ENCODE measurements around the gene PARL. TPM values are rescaled to one million over a fixed set of nuclear protein-coding genes. Genes with fewer than 3 reads are reported as not detected.
"Not testable (repeated sequence)": the region's sequence is repeated elsewhere in the genome, so short reads cannot be mapped to it uniquely, and the experiment has no call there.

PARL gene
- total RNA-seq, 4 donors from 2014 or later = 40.8 to 57.0 (median 47.6) TPM

DNA sequence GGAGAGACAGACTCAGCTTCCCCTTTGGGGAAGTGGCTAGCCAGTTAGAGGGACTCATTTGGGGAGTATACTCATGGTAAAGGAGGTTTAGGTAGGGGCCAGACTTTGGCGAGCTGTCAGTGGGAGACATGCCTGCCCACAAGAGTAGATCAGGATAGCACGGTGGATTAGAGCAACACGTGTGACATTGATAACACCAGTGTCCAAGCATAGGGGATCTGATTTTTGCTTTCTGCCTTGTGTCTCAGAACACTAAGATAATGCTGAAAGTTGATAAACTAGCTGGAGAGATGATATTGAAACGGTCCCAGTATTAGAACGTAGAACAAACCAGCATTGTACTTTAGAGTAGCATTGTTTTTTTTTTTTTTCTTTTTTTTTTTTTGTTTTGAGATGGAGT lies 85.2 kb downstream of the PARL start:
- DNase-seq (ENCODE audit: low spot score) = no peak
- no peak for ATAC-seq (ENCODE audit: low FRiP score)
- TF ChIP-seq, protein P1, sequence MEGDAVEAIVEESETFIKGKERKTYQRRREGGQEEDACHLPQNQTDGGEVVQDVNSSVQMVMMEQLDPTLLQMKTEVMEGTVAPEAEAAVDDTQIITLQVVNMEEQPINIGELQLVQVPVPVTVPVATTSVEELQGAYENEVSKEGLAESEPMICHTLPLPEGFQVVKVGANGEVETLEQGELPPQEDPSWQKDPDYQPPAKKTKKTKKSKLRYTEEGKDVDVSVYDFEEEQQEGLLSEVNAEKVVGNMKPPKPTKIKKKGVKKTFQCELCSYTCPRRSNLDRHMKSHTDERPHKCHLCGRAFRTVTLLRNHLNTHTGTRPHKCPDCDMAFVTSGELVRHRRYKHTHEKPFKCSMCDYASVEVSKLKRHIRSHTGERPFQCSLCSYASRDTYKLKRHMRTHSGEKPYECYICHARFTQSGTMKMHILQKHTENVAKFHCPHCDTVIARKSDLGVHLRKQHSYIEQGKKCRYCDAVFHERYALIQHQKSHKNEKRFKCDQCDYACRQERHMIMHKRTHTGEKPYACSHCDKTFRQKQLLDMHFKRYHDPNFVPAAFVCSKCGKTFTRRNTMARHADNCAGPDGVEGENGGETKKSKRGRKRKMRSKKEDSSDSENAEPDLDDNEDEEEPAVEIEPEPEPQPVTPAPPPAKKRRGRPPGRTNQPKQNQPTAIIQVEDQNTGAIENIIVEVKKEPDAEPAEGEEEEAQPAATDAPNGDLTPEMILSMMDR (IDR thresholded peaks at IDR 0.05) = no peak

DNA sequence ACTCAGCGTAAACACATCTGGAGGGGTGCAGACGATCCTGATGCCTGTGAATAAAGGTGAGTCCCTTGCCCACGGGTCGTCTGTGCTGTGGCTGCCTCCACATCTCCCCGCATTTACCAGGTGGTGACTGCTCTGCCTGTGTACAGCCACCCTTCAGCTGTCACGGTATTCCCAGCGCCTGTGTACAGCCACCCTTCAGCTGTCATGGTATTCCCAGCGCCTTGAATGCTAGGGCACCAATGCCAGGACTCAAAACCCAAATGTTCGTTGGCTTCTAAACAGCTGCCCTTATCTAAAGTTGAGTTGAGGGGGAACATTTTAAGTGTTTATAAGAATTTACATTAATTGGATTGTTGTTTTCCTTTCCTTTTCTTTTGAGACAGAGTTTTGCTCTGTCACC lies 86.7 kb downstream of the PARL start:
- TF ChIP-seq, protein P1 (IDR thresholded peaks at IDR 0.05) = no peak
- no peak for ATAC-seq (ENCODE audit: low FRiP score)
- no peak for DNase-seq (ENCODE audit: low spot score)

DNA sequence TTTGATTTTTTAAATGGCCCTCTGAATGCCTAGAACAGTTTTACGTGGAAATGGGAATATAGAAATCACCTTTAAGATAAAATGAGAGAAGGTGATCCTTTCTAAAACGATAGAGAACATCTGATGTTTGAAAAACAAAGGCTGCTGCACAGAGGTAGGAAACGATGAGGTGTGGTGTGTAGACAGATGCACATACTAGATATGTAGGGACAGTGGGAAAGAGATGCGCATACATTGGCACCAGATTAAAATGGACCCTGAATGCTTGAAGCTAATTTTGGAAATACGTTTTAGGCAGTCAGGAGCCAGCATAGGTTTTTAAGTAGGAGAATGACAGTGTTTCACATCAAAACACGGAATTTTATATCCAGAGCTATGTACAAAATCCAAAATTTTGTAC lies 88.3 kb downstream of the PARL start:
- TF ChIP-seq, protein P1 (IDR thresholded peaks at IDR 0.05) = no peak
- DNase-seq (ENCODE audit: low spot score) (no peak), ATAC-seq (ENCODE audit: low FRiP score) (no peak)

DNA sequence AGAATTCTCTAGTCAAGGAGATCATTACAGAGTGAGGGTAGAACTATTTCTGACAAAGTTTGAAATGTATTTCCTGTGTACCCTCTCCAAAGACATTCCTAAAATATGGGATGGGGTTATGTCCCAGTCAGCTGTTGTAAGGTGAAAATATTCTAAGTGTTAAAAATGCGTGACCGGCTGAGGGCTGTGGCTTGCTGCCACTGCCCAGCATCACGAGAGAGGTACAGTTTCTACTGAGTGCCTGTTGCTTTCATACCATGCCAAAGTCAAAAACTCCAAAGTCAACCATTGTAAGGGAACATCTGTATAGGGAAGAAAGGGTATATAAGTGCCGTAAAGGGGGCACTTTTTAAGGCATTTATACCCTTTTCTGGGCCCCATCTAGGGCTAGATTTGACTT lies 90.2 kb downstream of the PARL start:
- TF ChIP-seq, protein P1 (IDR thresholded peaks at IDR 0.05) = no peak
- ATAC-seq (ENCODE audit: low FRiP score) = no peak
- DNase-seq (ENCODE audit: low spot score) = no peak

DNA sequence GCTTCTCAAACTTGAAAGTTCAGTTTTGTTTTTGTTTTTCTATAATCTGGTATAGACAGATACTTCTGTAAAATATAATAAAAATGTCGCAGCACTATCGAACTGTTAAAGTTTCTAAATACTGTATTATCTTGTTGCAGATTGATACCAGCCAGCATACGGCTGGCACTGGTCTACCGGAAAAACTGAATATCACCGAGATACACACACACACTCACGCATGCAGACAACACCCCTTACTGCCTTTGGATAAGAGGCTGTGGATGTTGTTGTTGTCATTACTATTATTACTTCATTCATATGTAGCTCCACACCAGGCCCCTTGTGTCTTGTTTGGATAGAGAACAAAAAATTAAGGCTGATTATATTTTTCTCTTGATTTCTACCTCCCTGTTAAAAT lies 91.7 kb downstream of the PARL start:
- TF ChIP-seq, protein P1 (IDR thresholded peaks at IDR 0.05) = no peak
- no peak for DNase-seq (ENCODE audit: low spot score)
- no peak for ATAC-seq (ENCODE audit: low FRiP score)

DNA sequence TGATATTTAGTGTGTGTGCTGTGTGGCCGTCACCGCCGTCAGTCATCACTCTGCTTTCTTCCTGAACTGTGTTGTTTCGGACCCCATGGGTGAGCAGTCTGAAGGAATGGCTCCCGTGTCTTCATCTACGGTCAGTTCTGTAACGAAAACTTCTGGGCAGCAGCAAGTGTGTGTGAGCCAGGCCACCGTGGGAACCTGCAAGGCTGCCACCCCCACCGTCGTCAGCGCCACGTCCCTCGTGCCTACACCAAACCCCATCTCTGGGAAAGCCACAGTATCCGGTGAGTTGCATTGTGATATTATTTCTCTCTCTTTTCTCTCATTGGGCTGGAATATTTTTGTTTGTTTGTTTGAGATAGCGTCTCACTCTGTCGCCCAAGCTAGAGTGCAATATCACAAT lies 94.0 kb downstream of the PARL start:
- ATAC-seq (ENCODE audit: low FRiP score) (no peak), DNase-seq (ENCODE audit: low spot score) (no peak)
- TF ChIP-seq, protein P1 (IDR thresholded peaks at IDR 0.05) = no peak

DNA sequence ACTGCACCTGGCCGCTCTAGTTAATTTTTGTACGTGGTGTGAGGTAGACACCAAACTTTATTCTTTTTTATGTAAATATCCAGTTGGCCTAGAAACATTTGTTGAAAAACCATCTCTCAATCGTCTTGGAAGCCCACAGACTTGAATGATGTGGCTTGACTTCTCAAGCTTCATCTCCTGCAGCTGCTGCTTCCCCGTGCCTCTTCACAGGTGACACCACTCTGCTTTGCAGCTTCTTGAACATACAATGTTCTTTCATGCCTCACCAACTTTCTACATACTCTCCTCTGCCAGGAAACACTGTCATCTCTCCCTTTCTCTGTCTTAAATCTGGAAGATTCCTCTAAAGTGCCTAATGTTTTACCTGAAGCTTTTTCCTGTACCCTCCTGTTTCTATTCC lies 94.9 kb downstream of the PARL start:
- DNase-seq (ENCODE audit: low spot score) = no peak
- TF ChIP-seq, protein P1 (IDR thresholded peaks at IDR 0.05) = no peak
- no peak for ATAC-seq (ENCODE audit: low FRiP score)

DNA sequence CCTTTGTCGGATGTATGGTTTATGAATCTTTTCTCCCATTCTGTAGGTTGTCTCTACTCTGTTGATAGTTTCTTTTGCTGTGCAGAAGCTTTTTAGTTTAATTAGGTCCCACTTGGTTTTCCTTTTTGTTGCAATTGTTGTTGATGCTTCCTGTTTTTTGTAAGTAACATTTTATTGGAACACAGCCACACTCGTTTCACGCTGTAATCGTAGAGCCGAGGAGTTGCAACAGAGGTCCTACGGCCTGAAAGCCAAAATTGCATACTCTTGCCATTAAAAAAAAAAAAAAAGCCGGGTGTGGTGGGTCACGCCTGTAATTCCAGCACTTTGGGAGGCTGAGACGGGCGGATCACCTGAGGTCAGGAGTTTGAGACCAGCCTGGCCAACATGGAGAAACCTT lies 100.2 kb downstream of the PARL start:
- not testable (repeated sequence) for ATAC-seq (ENCODE audit: low FRiP score); DNase-seq (ENCODE audit: low spot score)

Measured in omental fat pad (tissue), 4 donors.